GF-D8 (cell line): ENCODE data around the gene DKC1.

ENCODE experiments used
- DNase-seq: peaks from one replicate; lab custom pipeline; 2025; lab: John Stamatoyannopoulos, UW

The DKC1 gene

DNA sequence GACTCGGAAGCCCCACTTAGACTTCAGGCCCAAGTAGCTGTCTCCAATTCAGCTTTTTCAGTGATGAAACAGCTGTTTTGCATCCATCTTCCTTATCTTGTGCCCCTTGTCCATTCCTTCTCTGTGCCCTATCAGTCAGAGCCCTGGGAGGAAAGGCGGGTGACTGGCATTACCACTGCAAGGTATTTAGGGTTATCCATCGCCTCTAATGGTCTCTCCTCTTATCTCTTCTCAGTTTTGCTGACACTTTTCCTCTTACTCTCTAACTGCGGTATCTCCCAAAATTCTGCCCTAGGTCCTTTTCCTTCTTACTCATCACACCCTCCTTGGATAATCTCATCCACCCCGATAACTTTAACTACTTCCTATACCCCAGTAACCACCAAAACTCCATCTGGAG, 25.5 kb upstream of the DKC1 start:
- DNase-seq, result no peak

DNA sequence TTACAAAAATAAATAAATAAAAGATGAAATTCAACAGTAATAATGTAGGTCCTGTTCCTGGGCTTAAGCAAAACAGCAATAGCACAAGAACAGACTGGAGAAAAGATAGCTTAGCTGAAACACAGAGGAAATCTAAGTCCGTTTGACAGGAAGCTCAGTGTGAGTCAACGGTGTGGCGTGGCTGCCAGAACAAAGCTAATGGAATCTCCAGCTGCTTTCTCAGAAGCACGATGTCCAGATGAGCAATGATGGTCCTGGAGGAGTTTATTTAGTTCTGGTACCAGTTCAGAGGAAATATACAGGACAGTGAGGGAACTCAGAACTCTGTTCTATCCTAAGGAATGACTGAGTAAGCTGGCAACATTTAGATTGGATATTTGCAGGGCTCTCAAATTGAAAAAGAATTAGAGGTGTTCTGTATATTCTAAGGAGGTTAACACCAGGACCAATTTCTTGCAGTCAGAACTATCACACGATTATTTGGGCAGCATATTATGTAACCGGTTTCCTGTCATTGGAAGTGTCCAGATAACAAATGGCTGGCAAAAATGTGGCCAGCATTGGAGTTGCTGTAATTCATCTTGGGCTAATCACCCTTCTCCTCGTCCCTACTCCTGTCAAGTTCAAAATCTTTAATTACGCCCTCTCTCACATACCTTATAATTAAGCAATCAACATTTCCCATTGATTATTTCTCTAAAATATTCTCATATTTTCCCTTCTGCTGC, 24.5 kb upstream of the DKC1 start:
- peak; percentile 51 for DNase-seq

GRCh38 chrX:154739952-154740465, 22.7 kb upstream of the DKC1 start:
- peak; percentile 45 for DNase-seq

- DNase-seq, result no peak
Measured at GRCh38 chrX:154742613-154743012, 20.1 kb upstream of the DKC1 start.

DNA sequence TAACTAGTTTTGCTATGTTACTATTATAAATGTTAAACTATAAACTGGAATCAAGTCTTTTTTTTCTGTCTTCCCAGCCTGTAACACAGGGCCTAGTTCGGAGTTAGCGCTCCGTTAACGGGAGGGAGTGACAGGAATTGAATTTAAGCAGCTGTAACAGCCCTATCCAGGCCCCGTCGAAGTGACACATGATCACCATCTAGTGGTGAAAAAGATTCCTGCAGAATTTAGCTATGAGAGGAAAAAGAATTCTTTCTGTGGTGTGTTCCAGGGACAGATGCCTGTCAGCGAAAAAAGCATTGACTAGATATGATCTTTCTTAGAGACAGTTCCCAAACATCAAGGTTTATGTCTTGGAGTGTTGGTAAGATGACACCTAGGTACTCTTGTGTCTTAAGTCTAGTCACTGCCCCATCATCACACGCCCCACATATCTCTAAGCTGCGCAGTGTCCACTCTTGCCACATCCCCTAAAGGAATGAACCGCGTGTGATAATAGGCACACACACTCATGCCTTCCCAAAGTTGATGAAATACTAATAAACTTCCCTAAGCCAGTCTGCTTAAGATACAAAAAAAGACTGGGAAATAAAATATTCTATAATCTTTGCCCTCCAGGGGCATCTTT, 13.8 kb upstream of the DKC1 start:
- DNase-seq, result peak; percentile 24

DNA sequence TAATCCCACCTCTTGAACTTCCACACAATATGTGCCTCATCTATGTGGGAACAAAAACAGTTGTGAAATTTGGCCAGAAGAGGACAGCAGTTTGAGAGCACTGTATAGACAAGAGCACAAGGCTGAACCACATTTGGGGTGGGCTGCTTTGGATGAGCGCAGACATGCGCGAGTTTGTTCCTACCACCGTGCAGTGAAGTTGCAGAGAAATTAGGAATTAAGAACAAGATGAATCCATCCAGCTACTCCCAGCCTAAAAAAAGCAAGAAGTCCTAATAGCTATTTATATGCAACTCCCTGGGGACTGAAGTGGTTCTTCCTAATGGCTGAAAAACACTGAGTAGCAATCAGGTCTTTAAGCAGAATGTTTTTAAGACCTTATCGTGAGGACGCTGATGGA, 12.8 kb upstream of the DKC1 start:
- no peak for DNase-seq

GRCh38 chrX:154750301-154751202, 12.1 kb upstream of the DKC1 start, which contains the start of gene GAB3:
Gene GAB3 (minus strand): TSS chrX:154751077. CDS start chrX:154751025, 52 bp downstream.
- peak; percentile 21 for DNase-seq

DNA sequence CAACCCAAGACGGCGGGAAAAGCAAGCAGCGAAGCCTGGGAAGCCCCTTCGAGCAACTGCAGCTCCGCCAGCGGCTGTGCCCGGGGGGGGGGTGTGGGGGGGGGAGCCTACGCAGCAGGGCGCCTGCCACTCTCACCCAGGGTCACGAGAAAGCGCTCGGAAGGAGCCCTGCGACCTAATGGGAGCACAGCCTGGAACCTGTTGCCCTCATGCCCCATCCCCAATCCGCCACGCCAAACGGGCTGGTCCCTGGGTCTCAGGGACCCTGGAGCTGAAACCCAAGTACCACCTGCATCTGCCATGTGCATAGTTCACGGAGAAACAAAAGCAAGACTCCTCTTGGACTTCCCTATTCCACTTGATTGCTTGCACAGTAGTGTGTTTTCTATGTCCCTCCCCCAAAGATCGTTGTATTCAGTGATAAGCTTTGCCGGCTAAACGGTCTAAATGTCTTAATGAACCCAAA, 11.4 kb upstream of the DKC1 start:
- DNase-seq, result peak; percentile 31

DNA sequence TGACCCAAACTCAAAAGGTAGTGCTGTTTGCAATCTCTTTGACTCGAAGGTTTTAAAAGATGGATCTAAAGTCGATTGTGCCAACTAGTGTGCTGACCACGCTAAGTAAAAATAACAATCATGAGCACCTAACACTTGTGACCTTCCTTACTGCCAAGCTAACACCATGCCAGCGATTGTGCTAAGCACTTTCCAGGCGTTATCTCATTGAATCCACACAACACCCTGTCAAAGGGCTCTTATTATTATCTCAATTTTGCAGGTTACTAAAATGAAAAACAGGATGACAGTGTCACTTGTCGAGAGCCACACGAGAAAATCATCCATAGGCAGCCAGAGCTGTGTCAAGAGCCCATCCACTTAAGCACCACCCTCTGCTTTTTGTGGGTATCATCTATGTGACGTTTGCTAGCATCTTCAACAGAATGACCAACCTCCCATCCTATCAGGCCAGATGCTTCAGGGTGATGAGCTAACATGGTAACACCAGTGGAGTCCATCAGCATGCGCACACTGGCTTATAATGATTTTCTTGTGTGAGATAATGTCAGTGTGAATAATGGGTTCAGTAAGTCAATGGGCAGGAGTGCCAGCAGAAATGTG, 10.9 kb upstream of the DKC1 start:
- no peak for DNase-seq

DNA sequence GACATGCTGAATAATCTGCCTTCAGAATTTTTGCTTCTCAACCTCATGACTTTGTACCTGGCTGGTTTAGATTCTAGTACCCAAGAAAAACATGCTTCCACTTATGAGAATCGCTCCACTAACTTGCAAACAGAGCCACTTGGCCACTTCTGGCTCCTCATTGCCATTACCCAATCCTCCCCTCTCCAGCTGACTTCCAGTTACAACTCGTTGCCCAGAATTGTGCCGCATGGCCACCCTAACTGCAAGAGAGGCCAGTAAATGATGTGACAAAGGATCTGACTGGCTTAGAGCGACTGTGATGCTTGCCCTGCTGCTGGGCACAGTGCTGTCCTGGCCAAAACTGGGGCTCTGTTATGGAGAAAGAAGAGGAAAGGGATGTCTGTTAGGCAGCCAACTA, 4.0 kb upstream of the DKC1 start:
- DNase-seq, result no peak

GRCh38 chrX:154761977-154762536, 607 bp upstream of the DKC1 start:
- no peak for DNase-seq

GRCh38 chrX:154774622-154775021, 12.0 kb downstream of the DKC1 start:
- no peak for DNase-seq

DNA sequence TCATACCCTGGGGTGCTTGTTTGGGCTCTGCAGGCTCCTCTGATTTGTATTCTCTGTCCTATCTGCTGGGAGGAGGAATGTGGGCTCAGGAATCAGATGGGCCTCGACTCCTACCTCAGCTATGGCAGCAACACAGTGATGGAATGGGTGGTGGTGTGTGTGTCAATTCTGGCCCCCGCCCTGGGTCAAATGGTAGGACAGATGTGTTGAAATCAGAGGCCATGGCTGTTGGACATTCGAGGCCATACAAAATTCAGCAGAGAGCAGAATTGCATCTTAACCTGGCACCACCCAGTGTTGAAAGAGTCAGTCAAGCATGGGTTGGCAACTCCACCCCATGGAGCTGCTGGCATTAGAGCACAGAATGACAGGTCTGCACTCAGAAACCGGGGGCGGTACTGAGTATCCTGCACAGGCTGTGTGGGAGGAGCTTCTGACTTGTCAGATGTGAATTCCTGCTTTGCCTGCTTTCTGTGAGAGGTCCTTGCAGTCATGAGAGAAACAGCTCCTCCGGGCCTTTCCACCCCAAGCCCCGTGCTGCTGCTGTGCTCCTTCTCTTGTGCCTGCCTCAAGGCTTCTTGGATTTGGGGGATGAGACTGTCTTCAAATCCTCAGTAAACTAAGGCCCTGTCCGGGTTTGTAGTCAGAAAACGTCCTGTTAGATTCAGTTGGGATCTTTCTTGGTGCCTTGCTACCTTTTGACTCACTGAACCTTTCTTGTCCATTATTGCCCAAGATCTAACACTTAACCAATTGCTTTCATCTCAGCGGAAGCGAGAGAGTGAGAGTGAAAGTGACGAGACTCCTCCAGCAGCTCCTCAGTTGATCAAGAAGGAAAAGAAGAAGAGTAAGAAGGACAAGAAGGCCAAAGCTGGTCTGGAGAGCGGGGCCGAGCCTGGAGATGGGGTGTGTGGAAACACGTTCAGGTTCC, 13.0 kb downstream of the DKC1 start:
- no peak for DNase-seq

GRCh38 chrX:154776753-154777152, 14.1 kb downstream of the DKC1 start:
- DNase-seq, result no peak

DNA sequence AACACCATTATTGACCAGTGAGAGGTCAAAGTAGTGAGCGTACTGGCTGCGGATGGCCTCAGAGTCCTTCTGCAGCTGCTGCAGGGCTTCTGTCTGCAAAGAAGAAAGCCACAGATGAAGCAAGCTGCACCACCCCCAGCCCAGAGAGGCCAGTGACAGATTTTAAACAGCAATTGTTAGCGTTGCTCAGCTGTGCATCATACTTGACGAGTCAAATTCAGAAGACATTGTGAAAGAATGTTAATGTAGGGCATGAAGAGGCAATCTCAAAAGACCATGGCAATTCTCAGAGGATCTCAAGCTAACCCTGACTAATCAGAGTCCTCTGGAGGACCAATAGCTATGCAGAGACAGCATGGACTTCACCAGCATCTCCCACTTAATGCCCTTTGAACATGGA, 16.6 kb downstream of the DKC1 start:
- DNase-seq, result no peak

DNA sequence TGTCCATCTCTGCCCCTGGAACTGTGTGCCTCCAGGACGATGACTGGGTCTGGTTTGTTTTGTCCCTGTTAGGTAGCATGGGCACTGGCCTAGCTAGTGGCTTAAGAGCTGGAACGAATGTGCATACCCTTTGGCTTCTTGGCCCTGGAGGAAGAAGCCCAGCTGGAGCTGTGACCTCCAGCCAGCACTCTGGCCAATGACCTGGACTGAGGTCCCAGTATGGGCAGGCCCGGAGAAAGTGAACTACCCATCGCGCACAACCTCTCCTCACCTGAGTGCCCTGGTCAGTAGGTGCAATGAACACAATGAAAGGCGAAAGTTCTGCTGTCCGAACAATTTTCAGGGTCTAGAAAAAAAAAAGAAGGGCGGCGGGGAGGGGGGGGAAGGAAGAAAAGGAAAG, 18.3 kb downstream of the DKC1 start:
- no peak for DNase-seq

DNA sequence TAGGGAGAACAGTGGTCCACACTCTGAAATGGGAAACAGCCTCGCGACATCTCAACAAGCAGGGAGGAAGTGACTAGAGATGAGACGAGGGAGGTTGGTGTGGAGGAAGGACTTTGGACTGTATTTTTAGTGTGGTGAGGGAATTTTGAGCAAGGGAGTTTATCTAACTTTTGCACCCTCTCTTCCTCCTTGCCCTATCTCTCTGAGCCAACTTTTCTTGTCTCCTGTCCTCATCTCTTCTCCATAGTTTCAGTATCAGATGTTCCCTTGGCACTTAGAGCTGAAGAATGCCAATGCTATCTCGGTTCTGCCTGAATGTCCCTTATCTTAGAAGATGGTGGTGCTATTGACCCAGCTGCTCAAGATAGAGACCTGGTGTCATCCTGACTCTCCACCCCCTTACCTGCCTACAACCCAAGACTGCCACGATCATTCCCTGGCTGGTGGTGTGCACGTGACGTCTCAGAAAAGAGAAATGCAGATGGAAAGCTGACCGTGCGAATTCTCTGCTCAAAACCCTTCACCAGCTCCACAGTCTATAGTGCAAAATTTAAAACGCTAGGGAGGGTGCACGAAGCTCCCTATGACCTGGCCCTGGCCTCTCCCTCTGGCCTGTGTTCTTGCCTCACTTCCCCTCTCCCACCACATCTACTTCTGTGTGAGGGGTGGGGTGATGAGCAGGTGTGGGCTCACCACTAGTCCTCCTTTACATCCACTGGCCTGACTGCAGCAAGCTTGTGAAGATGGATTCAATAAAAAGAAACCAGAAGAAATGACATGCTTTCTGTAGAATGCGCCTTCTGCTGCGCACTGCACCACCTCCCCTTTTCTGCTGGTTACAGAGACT, 21.7 kb downstream of the DKC1 start:
- DNase-seq, result peak; percentile 75

DNA sequence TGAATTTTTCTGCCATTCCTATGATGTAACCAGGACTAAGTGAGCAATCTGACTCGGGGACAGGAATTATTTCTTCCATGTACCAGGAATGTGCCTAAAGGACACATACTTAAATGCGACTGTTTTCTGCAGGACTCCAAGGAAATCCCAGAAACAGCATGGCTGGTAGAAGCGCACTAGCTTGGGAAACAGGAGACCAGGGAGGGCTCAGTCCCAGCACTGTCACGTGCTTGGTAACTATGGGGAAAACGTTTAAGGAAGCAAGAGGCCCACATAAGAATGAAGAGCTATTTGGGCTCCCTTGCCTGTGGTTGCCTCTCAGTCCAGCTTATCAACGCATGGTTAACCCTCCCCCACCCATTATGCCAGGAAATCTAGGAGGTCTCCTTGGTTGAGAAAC, 23.1 kb downstream of the DKC1 start:
- DNase-seq, result peak; percentile 59

DNA sequence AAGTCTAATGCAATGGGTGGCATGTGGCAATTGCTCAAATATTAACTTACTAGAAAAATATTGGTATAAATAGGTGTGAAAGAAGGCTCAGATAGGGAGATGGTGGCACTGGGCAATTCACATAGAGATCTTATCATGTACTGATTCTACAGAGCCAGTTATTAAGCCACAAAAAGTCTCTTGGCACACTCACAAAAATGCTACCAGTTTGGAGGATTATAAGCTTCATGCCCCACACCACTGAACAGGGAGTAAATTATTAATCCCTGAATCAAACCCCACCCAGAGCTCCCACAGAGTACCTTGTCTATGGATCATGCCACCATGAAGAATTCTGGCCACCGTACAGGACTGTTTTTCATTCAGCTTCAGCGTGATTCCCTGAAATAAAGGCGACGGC, 28.8 kb downstream of the DKC1 start:
- DNase-seq, result no peak

- no peak for DNase-seq
Measured at GRCh38 chrX:154791939-154792338, 29.3 kb downstream of the DKC1 start.
